Dedifferentiated amniotic fluid mesenchymal stem cell (primary cell): ENCODE measurements around the gene LMX1A.

ENCODE experiments used
- DNase-seq: peaks from one replicate; pipeline ENCODE4 v3.0.0-alpha.2; 2016; ENCODE audit errors: extremely low spot score

Gene LMX1A

DNA sequence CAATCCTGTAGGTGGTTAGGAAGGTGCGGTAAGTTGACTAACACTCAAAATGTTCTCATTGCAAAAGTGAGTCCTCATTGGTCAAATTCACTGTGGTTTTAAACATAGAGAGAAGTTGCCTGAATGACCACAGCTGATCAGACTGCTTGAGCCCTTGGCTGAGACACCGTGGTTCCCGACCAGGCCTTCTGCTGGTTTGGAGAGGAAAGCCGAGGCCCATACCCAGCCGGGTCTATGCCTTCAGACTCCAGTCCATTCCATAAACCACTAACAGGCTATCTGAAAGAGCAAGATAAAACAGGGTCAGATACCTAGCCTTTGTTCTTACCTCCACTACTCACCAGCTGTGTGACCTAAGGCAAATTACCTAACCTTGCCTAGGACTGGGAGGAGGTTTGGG, 133.9 kb downstream of the LMX1A start:
- no peak for DNase-seq

DNA sequence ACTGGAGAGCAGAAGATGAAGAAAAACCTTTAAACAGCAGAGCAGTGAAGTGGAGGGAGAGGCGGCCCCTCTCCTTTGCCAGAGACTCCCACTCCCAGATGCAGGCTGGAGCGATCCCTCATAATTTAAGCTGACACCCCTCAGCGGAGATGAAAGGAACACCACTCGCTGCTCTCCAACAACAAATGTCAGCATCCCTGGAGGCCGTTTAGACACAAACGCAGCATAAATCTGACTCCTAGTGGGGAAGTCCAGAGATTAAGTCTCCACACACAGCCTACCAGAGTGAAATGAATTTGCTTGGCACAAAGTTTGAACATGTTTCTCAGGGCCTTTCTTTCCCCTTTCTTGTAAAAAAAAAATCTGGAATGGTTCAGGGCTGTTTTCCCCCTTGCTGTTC, 137.8 kb downstream of the LMX1A start:
- no peak for DNase-seq

DNA sequence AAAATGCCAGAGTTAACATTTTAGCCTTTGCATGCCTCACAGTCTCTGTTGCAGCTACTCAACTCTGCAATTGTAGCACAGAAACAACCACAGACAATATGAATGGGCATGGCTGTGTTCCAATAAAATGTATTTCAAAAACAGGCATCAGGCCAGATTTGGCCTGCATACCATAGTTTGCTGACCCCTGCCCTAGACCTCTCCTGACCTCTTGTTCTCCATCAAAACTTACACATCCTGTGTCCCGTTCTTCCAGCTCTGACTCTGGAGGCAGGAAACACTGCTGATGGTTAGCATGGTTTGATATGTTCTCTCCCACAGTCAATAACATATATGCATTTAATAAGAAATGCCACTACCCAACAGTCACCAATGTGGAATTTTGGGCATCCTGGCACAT, 138.6 kb downstream of the LMX1A start:
- DNase-seq, result no peak

DNA sequence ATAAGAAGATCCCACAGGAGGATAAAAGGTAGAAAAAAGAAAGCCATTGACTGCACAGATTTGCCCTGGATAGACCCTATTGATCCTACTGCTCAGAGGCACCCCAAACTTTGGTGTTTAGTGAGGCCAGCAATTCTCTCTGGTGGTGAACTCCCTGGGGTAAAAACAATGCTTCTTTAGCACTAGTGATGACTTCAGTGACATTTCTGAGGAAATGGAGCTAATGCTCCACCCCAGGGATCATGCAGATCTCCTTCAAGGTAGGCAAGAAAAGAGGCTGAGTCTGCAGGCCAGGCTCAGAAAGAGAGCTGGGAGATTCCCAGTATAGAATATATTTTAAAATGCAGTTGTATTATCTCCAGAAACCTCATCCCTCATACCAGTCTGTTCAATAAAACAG, 140.3 kb downstream of the LMX1A start:
- no peak for DNase-seq

DNA sequence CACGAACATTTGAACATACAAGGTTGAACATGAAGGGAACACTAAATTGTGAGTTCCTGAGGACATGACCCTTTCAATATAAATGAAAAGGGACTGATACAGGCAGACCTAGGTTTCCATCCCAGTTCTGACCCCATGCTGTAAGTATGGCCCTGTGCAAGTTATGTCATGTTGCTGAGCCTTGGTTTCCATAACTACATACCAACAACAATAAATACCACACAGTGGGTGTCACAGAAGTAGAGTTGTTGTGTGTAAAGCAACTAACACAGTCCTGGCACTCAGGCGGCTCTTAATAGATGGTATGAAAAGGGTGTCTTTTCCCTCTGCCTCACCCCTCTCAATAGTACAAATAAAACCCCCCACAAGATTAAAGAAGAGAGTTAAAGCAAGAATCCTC, 140.8 kb downstream of the LMX1A start:
- DNase-seq, result no peak

DNA sequence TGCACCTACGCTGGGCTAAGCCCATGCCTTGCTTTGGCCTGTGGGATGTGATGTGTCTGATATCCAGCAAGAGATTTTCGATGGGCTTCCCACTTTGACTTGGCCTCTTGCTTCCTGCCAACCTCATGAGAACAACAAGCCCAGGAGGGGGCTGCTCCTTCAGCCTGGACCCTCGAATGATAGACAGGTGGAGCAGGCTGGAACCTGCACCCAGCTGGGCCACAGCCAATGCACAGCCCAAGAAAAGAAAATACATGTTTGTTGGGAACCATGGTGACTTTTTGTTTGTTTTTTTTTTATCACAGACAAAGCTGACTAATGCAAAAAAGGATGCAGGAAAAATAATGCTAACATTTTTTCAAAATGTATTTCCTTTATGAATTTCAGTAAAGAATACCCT, 144.3 kb downstream of the LMX1A start:
- no peak for DNase-seq

DNA sequence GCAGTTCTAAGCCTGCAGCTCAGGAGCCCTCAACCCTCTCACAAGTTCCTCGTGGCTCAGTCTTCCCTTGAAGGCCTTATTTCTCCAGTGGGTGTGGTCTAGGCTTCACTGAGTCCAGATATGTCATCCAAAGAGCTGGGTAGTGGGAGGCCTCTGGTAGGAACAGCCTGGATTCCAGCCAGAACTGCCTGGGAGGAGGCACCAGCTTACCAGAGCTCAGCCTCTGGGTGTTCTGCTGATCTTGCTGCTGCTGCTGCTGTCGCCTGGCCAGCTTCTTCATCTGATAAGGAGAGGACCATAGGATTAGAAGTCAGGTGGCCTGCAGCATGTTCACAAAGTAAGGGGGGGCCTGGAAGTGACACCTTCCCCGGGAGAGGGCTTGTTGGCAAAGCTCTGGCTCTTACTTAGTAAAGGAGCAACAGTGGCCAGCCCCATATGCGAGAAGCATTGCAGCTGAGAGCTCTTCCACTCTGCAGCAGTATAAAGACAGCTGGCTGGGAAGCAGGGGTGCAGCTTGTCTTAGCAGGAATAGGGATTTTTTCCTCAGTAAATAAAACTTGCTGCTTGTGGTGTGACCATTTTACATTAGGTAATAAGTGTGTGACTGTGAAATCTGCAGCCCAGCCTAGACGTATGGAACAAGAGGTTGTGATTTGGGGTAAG, 148.5 kb downstream of the LMX1A start:
- no peak for DNase-seq

- DNase-seq, result no peak
Measured at GRCh38 chr1:165205145-165205544, 151.4 kb downstream of the LMX1A start.

DNA sequence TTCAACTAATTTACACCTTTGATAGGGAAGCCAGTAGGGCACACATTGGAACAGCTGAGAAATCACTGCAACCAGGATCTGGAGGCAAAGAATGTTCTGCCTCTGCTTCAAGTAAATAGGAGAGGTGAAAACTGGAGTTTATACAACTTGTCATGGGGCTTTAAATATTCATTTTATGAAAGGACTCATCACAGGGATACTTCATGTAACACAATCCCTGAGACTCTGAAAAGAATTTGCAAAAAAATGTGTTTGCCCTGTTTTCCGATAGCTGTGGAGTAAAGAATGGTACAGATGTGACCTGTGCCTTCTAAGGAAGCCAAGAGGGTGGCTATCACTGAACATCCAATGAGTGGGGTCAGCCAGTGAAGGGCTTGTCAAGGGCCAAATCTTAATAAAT, 152.0 kb downstream of the LMX1A start:
- DNase-seq, result no peak

DNA sequence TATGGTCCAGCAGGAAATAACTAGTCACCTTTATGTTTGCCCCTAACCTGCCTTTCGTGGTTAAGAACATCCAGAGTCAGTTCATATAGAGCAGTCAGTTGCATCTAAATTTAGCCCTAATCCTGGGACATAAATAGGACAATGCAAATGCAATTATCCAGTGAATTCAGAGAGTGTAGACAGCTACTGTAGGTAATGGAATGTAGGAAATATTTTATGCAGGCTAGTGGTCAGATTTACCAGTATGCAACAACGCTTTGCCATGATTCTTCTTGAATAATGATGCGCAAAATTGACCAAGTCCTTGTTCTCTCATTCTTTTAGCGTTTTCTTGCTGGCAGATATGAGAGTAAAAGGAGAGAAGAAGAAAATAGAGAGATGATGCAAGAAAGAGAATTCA, 165.4 kb downstream of the LMX1A start:
- DNase-seq, result no peak

DNA sequence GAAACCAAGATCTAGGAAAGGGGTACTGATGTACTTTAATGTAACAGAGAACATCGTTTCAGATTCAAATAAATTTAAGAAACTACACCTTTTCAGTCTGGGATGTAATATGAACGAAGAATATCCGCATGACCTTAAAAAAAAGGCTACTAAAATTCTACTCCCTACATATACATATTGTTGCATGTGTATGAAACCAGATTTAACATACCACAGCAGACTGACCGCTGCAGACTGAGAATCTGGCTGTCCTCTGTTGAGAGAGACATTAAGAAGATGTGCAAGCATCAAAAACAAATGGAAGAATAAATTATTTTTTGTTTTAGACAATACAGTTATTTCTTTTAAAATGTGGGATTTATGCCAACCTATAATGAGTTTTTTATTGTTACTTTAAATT, 166.6 kb downstream of the LMX1A start:
- DNase-seq, result no peak

DNA sequence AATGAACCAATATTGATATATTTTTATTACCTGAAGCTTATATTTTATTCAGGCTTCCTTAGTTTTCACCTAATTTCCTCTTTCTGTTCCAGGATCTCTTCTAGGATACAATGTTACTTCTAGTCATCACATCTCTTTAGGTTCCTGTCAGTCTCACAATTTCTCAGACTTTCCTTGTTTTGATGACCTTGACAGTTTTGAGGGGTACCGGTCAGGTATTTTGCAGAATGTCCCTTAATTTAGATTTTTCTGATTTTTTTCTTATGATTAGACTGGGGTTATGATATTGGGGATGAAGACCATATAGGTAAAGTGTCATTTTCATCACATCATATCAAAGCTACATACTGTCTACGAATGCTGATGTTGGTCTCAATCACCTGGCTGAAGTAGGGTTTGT, 167.5 kb downstream of the LMX1A start:
- no peak for DNase-seq

DNA sequence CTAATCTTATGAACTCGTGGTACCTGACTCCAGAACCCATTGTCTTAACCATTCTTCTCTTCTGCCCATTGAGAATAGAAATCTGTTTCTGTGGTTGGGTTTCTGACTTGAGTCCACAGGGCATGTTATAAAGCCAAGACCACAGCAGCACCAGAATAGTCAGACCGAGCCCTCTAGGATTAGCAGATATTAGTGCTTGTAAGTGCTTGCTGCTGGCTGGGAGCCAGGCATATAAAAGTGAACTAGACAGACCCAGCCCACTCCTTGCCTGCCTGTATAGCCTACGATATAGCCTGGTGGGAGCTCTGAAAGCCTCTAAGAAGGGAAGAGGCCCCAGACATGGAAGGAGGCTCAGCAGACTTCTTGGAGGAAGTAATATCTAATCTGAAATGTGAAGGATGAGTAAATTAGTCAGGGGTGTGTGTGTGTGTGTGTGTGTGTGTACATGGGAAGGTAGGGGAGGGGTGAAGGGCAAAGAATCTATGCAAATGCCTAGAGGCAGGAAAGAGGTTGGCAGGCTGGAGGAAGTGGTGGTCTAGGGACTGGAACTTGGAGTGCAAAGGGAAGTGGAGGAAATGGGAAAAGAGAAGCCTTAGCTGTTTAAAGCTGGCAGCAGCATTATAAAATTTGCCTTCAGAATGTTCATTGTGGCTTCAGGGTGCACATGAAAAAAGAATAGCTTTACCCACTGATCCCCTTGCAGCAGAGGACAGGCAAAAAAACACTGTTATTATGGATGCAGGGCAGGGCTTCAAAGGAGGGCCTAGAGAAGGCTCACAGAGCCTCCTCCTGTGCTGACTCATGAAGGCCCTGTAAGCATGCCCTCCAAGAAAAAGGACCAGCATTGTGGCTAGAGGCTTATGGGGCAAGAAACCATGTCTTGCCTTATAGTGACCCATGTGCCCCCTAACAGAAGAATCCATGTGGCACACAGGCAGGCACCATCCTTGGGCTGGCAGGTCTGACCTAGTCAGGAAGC, 169.2 kb downstream of the LMX1A start:
- no peak for DNase-seq

GRCh38 chr1:165185161-165185889, 171.2 kb downstream of the LMX1A start:
- DNase-seq, result no peak

GRCh38 chr1:165182975-165183374, 173.5 kb downstream of the LMX1A start:
- DNase-seq, result no peak

DNA sequence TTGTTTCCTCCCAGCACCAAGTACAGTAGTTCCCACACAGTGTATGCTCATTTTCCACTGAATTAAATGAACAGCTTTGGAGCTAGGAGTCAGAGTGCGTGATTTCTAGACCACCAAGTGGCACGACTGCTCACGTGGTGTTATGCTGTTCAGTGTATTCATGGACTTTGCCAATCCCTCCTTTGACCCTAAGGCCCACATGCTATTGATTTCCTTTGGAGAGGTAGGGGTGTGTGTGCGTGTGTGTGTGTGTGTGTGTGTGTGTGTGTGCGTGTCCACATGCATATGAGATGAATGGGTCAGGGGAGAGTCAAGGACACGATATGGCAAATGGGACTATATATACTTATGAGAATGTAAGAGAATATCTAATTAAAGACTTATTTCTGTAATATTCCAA, 177.2 kb downstream of the LMX1A start:
- DNase-seq, result no peak

GRCh38 chr1:165174491-165174890, 182.0 kb downstream of the LMX1A start:
- no peak for DNase-seq

DNA sequence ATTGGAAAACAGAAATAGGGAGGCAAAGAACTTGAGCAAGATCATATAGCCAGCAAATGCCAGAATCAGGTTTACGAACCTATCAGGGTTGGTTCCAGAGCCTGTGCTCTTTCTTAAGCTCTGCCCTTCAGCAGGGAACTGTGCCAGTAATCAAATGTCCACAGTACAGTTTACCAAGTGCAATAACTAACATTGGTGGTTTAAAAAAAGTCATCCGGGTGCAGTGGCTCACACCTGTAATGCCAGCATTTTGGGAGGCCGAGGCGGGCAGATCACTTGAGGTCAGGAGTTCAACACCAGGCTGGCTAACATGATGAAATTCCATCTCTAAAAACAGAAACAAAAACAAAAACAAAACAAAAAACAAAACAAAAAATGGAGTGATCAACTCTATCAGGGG, 182.7 kb downstream of the LMX1A start:
- no peak for DNase-seq

DNA sequence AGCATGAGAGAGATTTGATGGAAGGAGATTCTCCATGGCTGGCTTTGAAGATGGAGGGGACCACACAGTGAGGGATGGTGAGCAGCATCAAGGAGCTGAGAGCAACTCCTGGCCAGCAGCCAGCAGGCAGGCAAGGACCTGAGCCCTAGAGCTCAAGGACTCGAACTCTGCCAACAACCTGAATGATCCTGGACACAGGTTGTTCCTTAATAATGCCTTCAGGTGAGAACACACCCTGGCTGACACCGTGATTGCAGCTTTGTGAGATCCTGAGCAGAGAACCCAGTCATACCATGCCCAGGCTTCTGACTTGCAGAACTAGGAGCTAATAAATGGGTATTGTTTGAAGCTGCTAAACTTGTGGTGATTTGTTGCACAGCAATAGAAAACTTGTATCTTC, 183.1 kb downstream of the LMX1A start:
- DNase-seq, result no peak

- no peak for DNase-seq
Measured at GRCh38 chr1:165172666-165173065, 183.8 kb downstream of the LMX1A start.

DNA sequence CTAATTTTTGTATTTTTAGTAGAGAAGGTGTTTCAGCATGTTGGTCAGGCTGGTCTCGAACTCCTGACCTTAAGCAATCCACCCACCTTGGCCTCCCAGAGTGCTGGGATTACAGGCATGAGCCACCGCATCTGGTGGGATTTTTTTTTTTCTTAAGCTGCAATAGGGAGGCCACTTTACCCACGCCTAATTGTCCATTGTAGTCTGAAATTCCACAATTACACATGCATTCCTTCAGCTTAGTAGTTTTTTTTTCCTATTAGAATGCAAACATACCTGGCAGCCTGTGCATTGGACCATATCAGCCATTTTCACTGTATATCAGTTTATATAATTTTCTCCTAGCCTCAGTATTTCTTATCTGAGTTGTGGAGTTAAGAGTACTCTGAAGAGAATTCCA, 186.8 kb downstream of the LMX1A start:
- no peak for DNase-seq

DNA sequence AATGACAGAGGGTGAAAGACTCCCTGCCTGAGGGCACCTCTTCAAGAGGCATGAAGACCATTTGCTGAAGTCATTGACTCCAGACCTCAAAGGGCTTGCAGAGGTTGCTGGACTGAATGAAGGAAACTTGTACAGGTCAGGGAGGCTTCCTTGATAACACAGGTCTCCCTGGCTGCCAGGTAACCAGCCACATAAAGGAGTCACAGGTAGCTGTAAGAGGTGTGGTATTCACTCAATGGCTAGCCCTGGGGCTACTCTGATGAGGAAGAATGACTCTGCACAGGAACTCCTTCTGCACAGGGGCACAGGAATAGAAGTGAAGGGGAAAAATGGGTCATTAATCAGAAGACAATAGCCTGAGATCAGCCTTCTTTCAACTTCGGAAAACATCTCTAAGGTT, 187.5 kb downstream of the LMX1A start:
- no peak for DNase-seq

DNA sequence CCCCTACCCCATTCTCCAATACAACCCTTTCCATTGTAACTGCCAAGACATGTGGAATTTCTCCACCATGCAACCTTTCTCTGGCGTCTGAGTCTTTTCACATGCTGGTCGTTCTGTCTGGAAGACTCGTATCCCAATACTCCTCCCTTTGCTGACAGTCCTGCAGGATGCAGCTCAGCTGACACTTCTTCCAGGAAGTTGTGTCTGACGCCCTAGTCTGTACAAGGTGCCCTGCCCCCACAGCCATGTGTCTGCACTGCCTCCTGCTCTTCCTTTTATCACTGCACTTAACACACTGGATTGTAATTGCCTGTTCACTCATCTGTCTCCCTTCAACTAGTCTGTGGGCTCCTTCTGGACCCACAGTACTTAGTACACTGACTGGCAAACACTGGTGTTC, 188.0 kb downstream of the LMX1A start:
- no peak for DNase-seq
